IPS-18a (cell line): Measurements from ENCODE around the gene TNS1.

ENCODE experiments used
- H3K27ac ChIP-seq: one replicate; pipeline ENCODE4 v1.5.1; 2013; ENCODE audit warnings: low read length
- H3K27me3 ChIP-seq: one replicate; pipeline ENCODE4 v1.6.1; 2013; ENCODE audit warnings: mild to moderate bottlenecking, low read length; ENCODE audit not compliant: control insufficient read depth, insufficient read depth
- H3K36me3 ChIP-seq: one replicate; pipeline ENCODE4 v1.6.1; 2013; ENCODE audit warnings: low read depth, low read length; ENCODE audit not compliant: control insufficient read depth
- H3K4me1 ChIP-seq: one replicate; pipeline ENCODE4 v1.6.1; 2013; ENCODE audit warnings: low read depth, low read length; ENCODE audit not compliant: control insufficient read depth
- H3K4me3 ChIP-seq: one replicate; pipeline ENCODE4 v1.5.1; 2013; ENCODE audit warnings: low read length
- H3K9ac ChIP-seq: one replicate; pipeline ENCODE4 v1.6.1; 2013; ENCODE audit warnings: mild to moderate bottlenecking, low read length, moderate library complexity
- H3K9me3 ChIP-seq: one replicate; pipeline ENCODE4 v1.6.1; 2013; ENCODE audit warnings: low read depth, low read length; ENCODE audit not compliant: control insufficient read depth

Gene TNS1

DNA sequence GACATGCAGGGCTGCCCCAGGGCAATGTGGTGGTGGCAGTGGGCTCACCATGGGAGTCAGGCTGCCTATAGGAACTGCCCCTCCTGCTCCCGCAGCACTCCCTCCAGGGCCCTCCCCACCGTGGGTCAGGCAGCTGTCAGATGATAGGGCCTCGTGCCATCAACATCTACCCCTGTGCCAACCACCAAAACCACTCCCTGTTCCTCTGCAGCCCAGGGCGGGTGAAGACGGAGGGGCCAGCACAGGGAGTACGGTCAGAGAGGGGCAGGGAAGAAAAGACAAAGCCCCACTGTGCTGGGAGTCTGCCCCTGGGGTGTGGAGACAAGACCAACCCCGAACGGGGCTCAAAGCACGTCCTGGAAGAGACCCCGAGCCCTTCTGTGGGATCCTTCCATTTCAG lies 97.4 kb downstream of the TNS1 start:
- Histone ChIP-seq H3K27ac (no peak overlapping the region), H3K9me3 (no peaks in the 10 kb centered on the region), H3K4me3 (no peak overlapping the region), H3K9ac (no peak overlapping the region), H3K36me3 (no peaks in the 10 kb centered on the region), H3K4me1 (peaks cover 3% of the 10 kb centered on the region), H3K27me3 (no peaks in the 10 kb centered on the region)

DNA sequence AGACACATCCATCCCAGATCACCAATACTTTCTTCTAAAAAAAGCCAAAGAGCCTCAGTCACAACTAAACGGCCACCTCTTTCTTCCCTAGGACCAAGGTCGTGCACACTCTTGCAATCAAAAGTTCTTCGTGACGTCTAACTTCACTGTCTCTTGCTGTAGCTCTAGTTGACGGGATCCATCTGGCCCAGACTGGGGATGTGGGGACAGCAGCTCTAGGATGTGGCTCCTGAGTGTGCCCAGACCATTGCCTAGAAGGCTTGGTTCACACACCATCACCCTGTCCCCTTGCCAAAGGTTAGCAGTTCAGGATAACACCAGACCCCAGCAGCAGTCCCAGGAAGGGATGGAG lies 98.2 kb downstream of the TNS1 start:
- Histone ChIP-seq H3K27me3 (no peaks in the 10 kb centered on the region), H3K9ac (no peak overlapping the region), H3K27ac (no peak overlapping the region), H3K4me1 (peaks cover 7% of the 10 kb centered on the region), H3K4me3 (no peak overlapping the region), H3K36me3 (no peaks in the 10 kb centered on the region), H3K9me3 (no peaks in the 10 kb centered on the region)

DNA sequence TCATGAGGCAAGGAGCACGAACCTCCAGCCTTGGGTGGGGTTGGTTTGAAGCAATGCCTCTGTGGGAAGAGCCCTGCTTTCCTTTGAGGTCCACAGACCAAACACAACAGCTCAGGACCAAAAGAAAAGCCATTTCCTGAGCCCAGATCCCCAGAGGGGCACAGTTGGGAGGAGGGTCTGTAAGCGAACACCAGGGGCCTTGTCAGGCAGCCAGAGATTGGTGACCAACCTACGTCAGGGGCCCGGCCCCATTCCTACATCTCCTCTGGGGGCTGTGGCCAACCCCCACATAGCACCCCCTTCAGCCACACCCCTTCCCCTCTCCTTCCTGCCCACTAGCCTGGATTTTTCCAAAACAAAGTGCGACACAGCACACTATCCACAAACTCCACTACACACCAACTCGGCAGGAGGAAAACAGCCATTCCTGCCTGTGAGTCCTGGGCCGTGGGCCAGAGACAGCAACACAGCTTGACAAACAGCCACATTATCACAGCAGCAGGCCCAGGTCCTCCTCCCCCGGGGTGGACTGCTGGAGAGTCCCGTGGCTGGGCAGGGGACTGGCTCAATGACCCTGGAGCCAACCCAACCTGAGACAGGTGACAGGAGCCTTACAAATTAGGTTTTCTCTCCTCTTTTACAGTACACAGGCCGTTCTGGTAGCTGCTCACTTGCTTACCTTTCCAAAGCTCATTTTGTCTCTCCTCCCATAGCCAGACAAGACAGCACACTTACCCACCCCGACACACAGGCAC lies 98.8 kb downstream of the TNS1 start:
- H3K27ac ChIP-seq, result no peak overlapping the region
- no peaks in the 10 kb centered on the region for H3K9me3 ChIP-seq
- no peak overlapping the region for H3K4me3 ChIP-seq
- H3K4me1 ChIP-seq, result peaks cover 12% of the 10 kb centered on the region
- no peaks in the 10 kb centered on the region for H3K36me3 ChIP-seq
- H3K27me3 ChIP-seq, result no peaks in the 10 kb centered on the region
- H3K9ac ChIP-seq, result no peak overlapping the region

DNA sequence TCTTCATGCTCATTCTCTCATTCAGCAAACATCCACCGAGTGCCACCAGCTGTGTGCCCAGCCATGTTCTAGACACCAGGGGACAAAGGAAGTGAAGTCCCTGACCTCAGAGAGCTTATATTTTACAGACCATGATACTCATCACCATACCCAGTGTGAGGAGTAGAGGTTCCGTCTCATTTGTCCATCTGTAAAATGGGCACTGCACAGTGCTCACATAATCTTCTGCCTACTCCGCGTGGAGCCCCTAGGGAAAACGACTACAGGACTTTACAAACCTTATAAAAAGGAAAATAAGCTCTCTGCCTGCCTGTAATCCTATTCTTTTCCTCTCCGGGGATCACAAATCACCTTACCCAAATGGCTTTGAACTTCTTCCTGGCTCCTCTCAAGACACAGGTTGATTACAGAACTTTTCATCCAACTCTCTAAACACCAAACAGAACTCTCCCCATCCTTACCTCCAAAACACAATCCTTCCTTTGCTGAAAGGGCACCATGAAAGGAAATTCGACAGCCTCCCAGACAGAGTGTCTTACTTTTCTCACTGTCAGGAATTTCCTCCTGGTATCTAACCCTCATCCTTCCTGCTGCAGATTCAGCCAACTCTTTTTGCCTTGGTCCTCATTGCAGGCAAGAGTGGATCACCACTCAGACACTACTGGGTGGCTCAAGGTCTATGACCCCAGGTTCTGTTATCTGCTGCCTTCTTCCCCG lies 99.5 kb downstream of the TNS1 start:
- H3K27me3 ChIP-seq, result no peaks in the 10 kb centered on the region
- H3K36me3 ChIP-seq, result no peaks in the 10 kb centered on the region
- H3K9ac ChIP-seq, result no peak overlapping the region
- peaks cover 13% of the 10 kb centered on the region for H3K4me1 ChIP-seq
- H3K4me3 ChIP-seq, result no peak overlapping the region
- no peaks in the 10 kb centered on the region for H3K9me3 ChIP-seq
- H3K27ac ChIP-seq, result no peak overlapping the region

DNA sequence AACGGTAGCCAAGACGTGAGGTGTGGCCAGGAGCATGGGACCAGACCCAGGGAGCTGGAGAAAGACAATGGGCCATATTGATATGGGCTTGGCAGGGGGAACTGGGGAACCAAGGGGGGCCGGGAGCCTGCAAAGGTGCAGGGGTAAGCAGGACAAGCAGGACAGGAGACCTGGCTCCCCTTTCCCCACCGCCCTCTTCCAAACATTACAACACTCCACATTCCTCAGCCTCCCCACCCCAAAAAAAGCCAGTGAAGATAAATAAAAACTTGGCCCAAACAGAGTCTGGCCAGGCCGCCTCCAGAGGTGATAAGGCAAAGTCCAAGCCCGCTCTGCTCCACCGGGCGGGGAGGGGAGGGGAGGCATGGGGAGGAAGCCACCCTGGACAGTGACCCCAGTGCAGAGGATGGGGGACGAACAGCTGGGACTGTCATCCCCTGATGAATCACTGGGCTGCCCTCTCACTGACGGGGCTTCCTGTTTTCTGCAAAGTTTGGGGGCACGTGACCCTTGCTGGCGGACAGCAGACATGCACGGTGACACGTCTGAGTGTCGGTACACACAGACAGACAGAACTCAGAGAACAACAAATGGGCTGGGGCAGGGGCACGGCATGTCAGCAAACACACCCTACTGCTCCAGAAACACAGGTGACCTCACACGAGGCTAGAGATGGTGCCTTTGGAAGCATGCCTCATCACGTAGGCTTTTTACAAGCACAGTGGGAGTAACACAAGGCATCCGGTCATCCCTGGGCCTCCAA lies 100.2 kb downstream of the TNS1 start:
- no peak overlapping the region for H3K9ac ChIP-seq
- no peaks in the 10 kb centered on the region for H3K9me3 ChIP-seq
- H3K27ac ChIP-seq, result no peak overlapping the region
- no peaks in the 10 kb centered on the region for H3K27me3 ChIP-seq
- peaks cover 13% of the 10 kb centered on the region for H3K4me1 ChIP-seq
- no peaks in the 10 kb centered on the region for H3K36me3 ChIP-seq
- no peak overlapping the region for H3K4me3 ChIP-seq

DNA sequence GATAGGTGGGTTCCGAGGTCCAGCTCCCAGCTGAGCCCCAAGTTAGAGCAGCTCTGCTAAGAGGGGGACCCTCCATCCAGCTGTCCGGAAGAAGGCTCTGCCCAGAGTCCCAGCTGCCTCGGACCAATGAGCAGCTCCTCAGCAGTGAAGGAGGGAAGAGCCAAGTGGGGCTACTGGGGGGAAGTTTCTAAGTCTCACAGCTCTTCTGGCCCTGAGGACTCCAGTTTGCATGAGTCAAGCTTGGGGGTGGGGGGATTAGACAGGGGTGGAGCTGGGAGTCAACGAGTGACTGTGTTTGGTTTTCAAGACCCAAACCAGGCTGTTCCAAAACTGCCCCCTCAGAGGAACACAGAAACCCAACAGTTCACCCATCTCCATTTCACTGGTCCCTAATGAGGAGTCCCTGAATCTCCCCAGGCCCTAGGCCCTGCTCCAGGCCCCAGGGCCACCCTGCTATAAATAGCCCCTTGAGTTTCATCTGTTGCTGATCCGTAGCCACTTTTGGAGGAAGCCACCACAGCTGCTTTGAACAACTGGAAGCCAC lies 100.9 kb downstream of the TNS1 start:
- peaks cover 13% of the 10 kb centered on the region for H3K4me1 ChIP-seq
- H3K4me3 ChIP-seq, result no peak overlapping the region
- H3K9me3 ChIP-seq, result no peaks in the 10 kb centered on the region
- no peaks in the 10 kb centered on the region for H3K36me3 ChIP-seq
- H3K27me3 ChIP-seq, result no peaks in the 10 kb centered on the region
- no peak overlapping the region for H3K9ac ChIP-seq
- H3K27ac ChIP-seq, result no peak overlapping the region

DNA sequence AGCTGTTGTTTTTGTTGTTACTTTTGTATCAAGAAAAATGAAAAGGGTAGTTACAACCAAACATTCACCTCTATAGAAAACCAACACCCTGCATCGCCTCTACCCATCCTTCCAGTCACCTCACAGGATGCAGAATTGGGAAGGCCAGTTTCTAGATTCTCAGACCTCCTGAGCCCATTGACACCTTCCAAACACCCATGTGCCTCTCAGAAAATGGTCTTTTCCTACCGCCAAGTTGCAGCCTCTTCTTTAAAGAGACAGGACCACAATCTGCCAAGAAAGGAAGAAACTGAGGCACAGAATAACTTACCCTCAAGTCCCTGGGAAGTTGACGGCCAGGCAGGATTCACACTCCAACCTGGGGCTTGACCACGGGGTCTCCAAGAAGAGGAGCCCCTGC lies 101.4 kb downstream of the TNS1 start:
- Histone ChIP-seq H3K4me3 (no peak overlapping the region), H3K9me3 (no peaks in the 10 kb centered on the region), H3K4me1 (peaks cover 13% of the 10 kb centered on the region), H3K27ac (no peak overlapping the region), H3K27me3 (no peaks in the 10 kb centered on the region), H3K36me3 (no peaks in the 10 kb centered on the region), H3K9ac (no peak overlapping the region)

DNA sequence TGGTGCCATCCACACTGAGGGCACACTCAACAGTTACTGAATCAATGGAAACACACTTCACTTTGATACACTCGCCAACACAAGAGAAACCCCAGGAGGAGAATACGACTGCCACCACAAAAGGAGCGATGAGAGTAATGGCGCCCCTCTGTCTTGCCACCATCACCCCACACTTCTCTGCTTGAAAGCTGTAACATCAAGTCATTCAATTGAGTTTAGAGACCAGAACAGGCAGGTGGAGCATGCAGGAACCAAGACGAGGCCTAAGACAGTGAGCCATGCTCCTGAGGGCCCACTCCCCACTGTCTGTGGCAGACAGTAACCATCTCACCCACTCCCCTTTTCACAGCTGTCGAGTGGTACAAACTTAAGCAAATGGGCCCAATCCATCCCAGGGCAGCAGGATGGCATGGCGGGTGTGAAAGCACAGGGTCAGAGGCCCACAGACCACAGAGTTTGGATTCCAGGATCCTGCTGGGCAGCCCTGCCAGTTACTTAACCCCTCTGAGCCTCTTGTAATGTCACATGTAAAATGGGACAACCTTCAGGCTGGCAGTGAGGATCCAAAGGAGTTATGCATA lies 101.9 kb downstream of the TNS1 start:
- Histone ChIP-seq H3K4me3 (no peak overlapping the region), H3K9me3 (no peaks in the 10 kb centered on the region), H3K36me3 (no peaks in the 10 kb centered on the region), H3K27me3 (no peaks in the 10 kb centered on the region), H3K27ac (no peak overlapping the region), H3K9ac (no peak overlapping the region), H3K4me1 (peaks cover 13% of the 10 kb centered on the region)

DNA sequence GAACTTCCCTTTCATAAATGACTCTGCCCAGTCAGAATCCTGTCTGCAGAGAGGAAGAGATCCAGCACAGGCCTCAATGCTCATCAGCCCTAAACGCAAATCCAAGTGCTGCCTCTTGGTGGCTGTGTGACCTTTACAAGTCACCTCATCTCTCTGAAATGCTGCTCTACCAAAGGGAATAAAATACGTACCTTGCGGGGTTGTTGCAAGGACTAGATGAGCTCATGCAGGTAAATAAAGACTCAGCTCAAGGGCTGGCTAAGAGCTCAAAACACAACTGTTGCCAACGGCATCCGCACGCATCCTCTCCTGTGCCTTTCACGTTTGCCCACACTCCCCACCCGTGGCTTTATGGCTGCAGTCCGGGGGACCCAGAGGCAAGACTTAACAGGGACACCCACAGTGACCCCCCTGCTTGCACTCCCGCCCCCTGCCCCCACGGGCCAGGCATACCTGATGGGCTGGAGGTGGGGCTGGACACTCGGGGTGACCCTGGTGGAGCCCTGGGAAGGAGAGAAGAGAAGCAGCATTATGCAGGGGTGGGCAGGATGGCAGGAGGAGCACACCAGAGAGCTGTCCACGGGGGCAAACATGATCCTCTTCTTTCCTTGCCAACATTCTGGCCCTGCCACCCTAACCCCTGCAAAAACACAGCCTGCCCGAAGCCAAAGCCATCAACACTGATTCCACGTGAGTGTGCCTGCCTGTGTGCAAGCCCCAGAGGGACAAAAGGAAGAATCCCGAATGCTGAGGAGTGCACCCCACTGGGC lies 102.6 kb downstream of the TNS1 start:
- Histone ChIP-seq H3K4me3 (no peak overlapping the region), H3K9me3 (no peaks in the 10 kb centered on the region), H3K4me1 (peaks cover 13% of the 10 kb centered on the region), H3K27ac (no peak overlapping the region), H3K9ac (no peak overlapping the region), H3K27me3 (no peaks in the 10 kb centered on the region), H3K36me3 (no peaks in the 10 kb centered on the region)

DNA sequence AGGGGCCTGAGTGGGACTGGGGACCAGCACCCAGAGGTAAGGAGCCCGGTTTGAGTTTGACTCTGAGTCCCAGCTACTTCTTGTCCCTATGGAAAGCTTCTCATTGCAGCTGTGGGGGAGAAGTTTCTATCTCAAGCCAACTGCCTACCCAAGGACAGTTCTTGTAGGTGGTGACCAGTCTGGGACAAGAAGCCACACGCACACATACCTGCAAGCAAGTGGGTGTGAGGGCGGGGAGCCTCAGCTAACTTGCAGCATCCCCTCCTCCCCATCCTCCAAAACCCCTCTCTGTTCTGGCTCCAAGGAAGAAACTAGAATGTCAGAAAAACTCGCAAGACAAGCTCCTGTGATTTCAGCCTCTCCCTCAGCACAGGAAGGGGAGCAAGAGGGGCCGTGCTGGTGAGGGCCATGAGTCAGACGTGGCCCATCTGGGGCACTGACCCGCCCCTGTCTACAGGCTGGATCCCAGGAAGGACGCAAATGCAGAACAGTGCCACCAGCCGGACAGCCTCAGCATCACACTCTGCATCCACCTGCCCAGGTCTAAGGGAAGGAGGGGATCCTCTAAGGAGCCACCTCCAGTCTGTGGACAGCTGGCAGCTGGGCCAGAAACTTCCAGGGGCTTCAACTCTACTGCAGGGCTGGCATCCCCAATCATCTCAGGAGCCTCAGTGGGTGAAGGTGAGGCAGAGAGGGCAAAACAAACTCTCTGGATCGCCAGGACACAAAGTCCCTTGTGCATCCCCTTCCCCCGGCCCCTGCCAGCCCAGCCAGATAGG lies 103.4 kb downstream of the TNS1 start:
- Histone ChIP-seq H3K4me1 (peaks cover 13% of the 10 kb centered on the region), H3K4me3 (no peak overlapping the region), H3K36me3 (no peaks in the 10 kb centered on the region), H3K9ac (no peak overlapping the region), H3K9me3 (no peaks in the 10 kb centered on the region), H3K27me3 (no peaks in the 10 kb centered on the region), H3K27ac (no peak overlapping the region)
